GM19463 (cell line): Measurements from ENCODE around the gene ANKRD44.

Source experiments
- ATAC-seq: cut with Tn5 transposase; IDR thresholded peaks from one replicate; pipeline ENCODE4 v1.9.1; 2021; ENCODE audit warnings: mild to moderate bottlenecking, moderate library complexity; ENCODE audit not compliant: unreplicated experiment

The ANKRD44 gene

GRCh38 chr2:197322724-197323720 is 12.4 kb upstream of the ANKRD44 start:
- ATAC-seq: peak; percentile 30

DNA sequence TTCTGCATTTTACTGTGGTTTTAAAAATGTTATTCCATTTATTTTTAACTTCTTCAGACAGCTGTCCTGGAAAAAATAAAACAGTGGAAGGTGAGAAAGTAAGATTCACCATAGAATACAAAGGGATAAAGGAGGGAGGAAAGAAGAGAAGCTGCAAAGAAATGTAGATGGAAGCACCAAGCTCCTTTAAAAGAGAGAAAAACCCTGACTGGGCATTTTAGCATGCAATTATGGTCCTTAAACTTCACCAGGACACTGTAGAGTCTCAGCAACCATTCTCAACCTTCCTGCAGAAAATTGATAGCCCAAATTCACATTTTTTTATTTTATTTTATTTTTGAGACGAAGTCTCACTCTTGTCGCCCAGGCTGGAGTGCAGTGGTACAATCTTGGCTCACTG is 11.6 kb upstream of the ANKRD44 start:
- no peak for ATAC-seq

DNA sequence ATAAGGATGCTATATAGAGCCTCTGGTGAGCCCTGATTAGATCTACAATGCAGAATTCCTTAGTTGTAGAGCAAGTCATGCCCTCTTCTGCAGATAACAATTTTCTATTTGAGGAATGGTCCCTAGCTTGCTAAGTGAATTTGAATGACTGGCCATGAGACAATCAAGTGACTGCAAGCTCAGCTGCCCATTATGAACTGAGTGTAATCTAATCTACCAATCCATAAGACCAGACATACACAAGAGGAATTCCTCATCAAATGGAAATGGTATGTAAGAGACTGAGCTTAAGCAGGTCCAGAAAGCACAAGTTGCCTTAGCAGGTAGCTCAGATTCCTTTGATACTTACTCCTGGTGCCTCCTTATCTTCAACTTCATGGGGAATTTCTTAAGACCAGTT is 4.8 kb upstream of the ANKRD44 start:
- no peak for ATAC-seq

DNA sequence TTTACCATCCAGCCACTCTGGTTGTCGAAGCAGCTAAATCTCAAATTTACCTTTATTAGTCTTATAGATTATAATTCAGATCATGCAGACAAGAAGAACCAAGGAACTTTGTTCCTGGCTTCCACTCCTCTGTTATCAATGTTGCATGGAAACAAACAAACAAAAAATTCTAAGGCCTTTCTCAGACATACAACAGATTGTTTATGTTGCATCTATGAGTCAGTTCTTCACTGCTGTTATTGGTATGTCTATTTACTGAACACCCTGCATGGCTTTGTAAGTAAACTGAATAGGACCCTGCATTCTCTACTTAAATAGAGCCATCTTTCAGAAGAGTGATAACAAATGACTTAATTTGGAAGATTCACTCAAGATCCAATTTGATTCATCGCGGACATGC is 1.6 kb upstream of the ANKRD44 start:
- no peak for ATAC-seq

- no peak for ATAC-seq
Measured at GRCh38 chr2:197311421-197312033, 947 bp upstream of the ANKRD44 start.

GRCh38 chr2:197310987-197311420 is 424 bp upstream of the ANKRD44 start:
- ATAC-seq: no peak

DNA sequence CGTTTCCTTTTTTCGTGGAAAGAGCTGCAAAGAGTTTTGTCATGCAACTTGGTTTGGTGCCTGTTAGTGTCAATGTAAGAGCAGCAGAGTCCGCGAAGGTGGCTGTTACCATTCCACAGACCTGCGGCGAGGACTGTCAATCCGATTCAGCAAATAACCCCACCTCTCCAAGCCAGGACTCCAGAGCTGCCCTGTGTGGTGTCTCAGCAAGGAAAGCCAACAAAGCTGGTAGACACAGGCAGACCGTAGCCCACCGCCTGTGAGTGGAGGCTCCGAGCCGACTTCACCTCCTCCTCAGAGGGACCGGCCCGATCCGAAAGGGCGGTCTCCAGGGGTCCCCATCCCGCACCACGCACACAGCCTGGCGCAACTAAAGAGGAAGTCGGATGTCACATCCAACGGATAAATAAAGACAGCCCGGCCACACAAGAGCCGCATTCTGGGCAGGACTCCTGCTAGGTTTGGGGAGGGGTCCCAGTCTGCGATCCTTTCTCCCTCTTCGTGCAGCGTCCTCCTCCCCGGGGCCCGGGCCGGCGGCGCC is 819 bp downstream of the ANKRD44 start:
- ATAC-seq: no peak

GRCh38 chr2:197308996-197309690 is 1.4 kb downstream of the ANKRD44 start:
- ATAC-seq: no peak

GRCh38 chr2:197308585-197308984 is 2.0 kb downstream of the ANKRD44 start:
- no peak for ATAC-seq

DNA sequence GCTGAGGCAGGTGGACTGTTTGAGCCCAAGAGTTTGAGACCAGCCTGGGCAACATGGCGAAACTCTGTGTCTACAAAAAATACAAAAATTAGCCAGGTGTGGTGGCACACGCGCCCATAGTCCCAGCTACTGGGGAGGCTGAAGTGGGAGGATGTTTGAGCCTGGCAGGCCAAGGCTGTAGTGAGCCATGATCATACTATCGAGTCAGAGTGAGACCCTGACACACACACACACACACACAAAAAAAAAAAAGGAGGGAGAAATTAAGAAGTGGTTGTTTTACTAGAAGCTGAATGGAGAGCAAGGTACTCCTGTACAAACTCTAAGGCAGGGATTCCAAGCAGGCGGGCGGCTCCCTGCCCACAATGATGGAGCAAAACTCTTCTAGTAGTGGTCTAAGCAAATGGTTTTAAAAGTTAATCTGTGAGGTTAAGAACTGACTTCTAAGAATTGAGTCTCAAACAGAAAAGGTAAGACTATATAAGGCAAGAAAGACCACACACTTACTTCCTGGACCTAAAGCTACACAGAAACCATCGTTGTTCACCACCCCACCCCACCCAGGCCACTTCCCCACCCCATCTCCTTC is 2.6 kb downstream of the ANKRD44 start:
- ATAC-seq: peak; percentile 16

GRCh38 chr2:197307236-197307932 is 3.2 kb downstream of the ANKRD44 start:
- ATAC-seq: no peak

DNA sequence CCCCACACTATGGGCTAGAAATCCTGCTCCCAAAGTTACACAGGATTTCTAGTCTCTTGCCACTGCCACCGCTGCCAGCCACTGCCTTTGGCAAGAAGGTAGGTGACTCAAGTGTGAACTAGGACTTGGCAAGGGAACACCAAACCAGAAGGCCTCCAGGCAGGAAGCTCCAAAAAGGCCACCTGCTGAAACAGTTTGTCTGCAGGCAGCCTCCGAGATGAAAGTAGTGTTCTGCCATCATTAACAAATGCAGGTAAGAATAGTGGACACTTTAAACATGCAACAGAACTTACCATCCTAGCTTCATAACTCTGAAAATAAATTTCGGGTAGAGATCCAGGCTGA is 3.9 kb downstream of the ANKRD44 start:
- no peak for ATAC-seq

GRCh38 chr2:197306024-197306695 is 4.4 kb downstream of the ANKRD44 start:
- ATAC-seq: no peak

GRCh38 chr2:197304556-197305011 is 6.0 kb downstream of the ANKRD44 start:
- ATAC-seq: peak; percentile 42

- no peak for ATAC-seq
Measured at GRCh38 chr2:197300139-197300538, 10.4 kb downstream of the ANKRD44 start.

GRCh38 chr2:197298609-197299008 is 12.0 kb downstream of the ANKRD44 start:
- no peak for ATAC-seq

- ATAC-seq: peak; percentile 31
Measured at GRCh38 chr2:197297772-197298318, 12.7 kb downstream of the ANKRD44 start.

DNA sequence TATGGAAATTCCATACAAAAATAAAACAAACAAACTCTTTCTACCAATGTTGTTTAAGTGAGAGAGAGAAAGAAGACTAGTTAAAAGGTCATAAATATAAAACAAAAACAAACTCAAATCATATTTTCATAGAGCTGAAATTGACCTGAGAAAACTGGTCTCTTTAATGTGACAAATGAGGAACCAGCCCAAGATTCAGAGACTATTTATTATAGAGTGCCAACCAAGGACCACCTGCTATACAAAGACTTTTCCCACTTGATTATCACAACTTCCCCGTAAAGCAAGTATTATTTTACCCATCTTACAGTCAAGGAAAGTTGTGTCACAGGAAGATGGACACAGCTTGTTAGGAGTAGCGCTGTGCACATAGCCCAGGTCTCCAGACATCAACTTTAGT is 13.3 kb downstream of the ANKRD44 start:
- ATAC-seq: no peak

- ATAC-seq: no peak
Measured at GRCh38 chr2:197296835-197297234, 13.7 kb downstream of the ANKRD44 start.
